Hepatocyte (in vitro differentiated cells): ENCODE measurements around the gene AS3MT. TPM values are rescaled to one million over a fixed set of nuclear protein-coding genes. Genes with fewer than 3 reads are reported as not detected.

ENCODE experiments used
- DNase-seq: peaks from one replicate; pipeline ENCODE4 v3.0.0-alpha.2; 2016; ENCODE audit warnings: low spot score
- H2AFZ ChIP-seq: fragments of 200-600 bp; sonication (generic); 2 replicates; pipeline ENCODE4 v1.6.0; 2016; ENCODE audit warnings: antibody characterized with exemption, mild to moderate bottlenecking
- H3K27ac ChIP-seq: fragments of 200-600 bp; sonication (generic); 2 replicates; pipeline ENCODE4 v1.5.1; 2016; ENCODE audit warnings: mild to moderate bottlenecking
- H3K27me3 ChIP-seq: fragments of 200-600 bp; sonication (generic); 2 replicates; pipeline ENCODE4 v1.6.1; 2016
- H3K36me3 ChIP-seq: fragments of 200-600 bp; sonication (generic); replicated peaks from 2 replicates; pipeline ENCODE4 v1.5.1; 2016; ENCODE audit warnings: low read depth; ENCODE audit not compliant: insufficient read depth
- H3K4me1 ChIP-seq: fragments of 200-600 bp; sonication (generic); 2 replicates; pipeline ENCODE4 v1.5.1; 2016; ENCODE audit warnings: mild to moderate bottlenecking, moderate library complexity; ENCODE audit not compliant: insufficient read depth
- H3K4me2 ChIP-seq: fragments of 200-600 bp; sonication (generic); 2 replicates; pipeline ENCODE4 v1.6.0; 2016
- H3K4me3 ChIP-seq: fragments of 200-600 bp; sonication (generic); 2 replicates; pipeline ENCODE4 v1.5.1; 2016; ENCODE audit warnings: mild to moderate bottlenecking
- H3K79me2 ChIP-seq: fragments of 200-600 bp; sonication (generic); 2 replicates; pipeline ENCODE4 v1.6.0; 2017; ENCODE audit warnings: mild to moderate bottlenecking
- H3K9me2 ChIP-seq: fragments of 200-600 bp; sonication (generic); replicated peaks from 2 replicates; pipeline ENCODE4 v1.6.0; 2017; ENCODE audit warnings: mild to moderate bottlenecking; ENCODE audit not compliant: insufficient read depth
- H3K9me3 ChIP-seq: fragments of 200-600 bp; sonication (generic); 2 replicates; pipeline ENCODE4 v1.5.1; 2016; ENCODE audit warnings: low read depth, mild to moderate bottlenecking
- H4K20me1 ChIP-seq: fragments of 200-600 bp; sonication (generic); 2 replicates; pipeline ENCODE4 v1.6.0; 2016; ENCODE audit warnings: mild to moderate bottlenecking; ENCODE audit not compliant: insufficient read depth, poor library complexity, severe bottlenecking
- CTCF ChIP-seq: fragments of 200-600 bp; sonication (generic); IDR thresholded peaks from 2 replicates; pipeline ENCODE4 v1.5.1; 2016; ENCODE audit warnings: antibody characterized with exemption, mild to moderate bottlenecking; ENCODE audit not compliant: poor library complexity
- EZH2 ChIP-seq: fragments of 200-600 bp; sonication (generic); IDR thresholded peaks from 2 replicates; pipeline ENCODE4 v1.6.1; 2016; ENCODE audit warnings: antibody characterized with exemption, mild to moderate bottlenecking, borderline replicate concordance
- EZH2phosphoT487 ChIP-seq: fragments of 200-600 bp; sonication (generic); IDR thresholded peaks from one replicate; pipeline ENCODE4 v1.6.1; 2018; ENCODE audit warnings: antibody characterized with exemption, mild to moderate bottlenecking, low read depth, moderate library complexity; ENCODE audit not compliant: unreplicated experiment, severe bottlenecking
- whole genome bisulfite sequencing: methylation state at CpG from one replicate; pipeline ENCODE4 v1.1.6; 2016; ENCODE audit warnings: low lambda C conversion rate; ENCODE audit errors: missing lambda C conversion rate; 5-methylcytosine and 5-hydroxymethylcytosine counted together
- polyA plus RNA-seq: library from polyadenylated mRNA; unstranded; fragments of >200 nt; fragmentation: Nextera tagmentation; extraction: Ambion mirVana; gene quantifications from 2 replicates; pipeline ENCODE4 v1.2.1, GENCODE V29; 2016
- total RNA-seq: library from RNA; depleted of rRNA; stranded (reverse); fragments of >200 nt; gene quantifications from 2 replicates; pipeline ENCODE4 v1.2.3, GENCODE V29; 2014

Gene AS3MT
- total and polyA plus RNA-seq, 2 experiments from 2014 or later, result 3.8 to 9.0 TPM

- no peak overlapping the region for H2AFZ ChIP-seq
- no peaks in the 10 kb centered on the region for H3K9me3 ChIP-seq
- TF ChIP-seq EZH2phosphoT487 (no peak), EZH2 (no peak), CTCF (no peak)
- H3K9me2 ChIP-seq, result no peaks in the 10 kb centered on the region
- H3K4me3 ChIP-seq, result no peak overlapping the region
- H4K20me1 ChIP-seq, result no peaks in the 10 kb centered on the region
- H3K4me2 ChIP-seq, result no peak overlapping the region
- H3K4me1 ChIP-seq, result no peaks in the 10 kb centered on the region
- no peak overlapping the region for H3K27ac ChIP-seq
- no peaks in the 10 kb centered on the region for H3K36me3 ChIP-seq
- H3K79me2 ChIP-seq, result no peaks in the 10 kb centered on the region
- no peak for DNase-seq
- H3K27me3 ChIP-seq, result no peaks in the 10 kb centered on the region
- 92% methylated on average over 4 of the region's 4 CpGs for WGBS
These were observed 36.3 kb upstream of the AS3MT start for GRCh38 chr10:102832987-102833386.

- DNase-seq, result no peak
- WGBS, result 52% methylated on average over 9 of the region's 9 CpGs
These were observed 35.1 kb upstream of the AS3MT start for GRCh38 chr10:102834143-102834542.

GRCh38 chr10:102835007-102835482 is 34.2 kb upstream of the AS3MT start:
- peak; percentile 88 for DNase-seq
- Histone ChIP-seq H3K36me3 (no peaks in the 10 kb centered on the region), H3K9me2 (no peaks in the 10 kb centered on the region), H3K27ac (no peak overlapping the region), H4K20me1 (no peaks in the 10 kb centered on the region), H3K4me2 (no peak overlapping the region), H3K79me2 (no peaks in the 10 kb centered on the region), H3K9me3 (no peaks in the 10 kb centered on the region), H3K4me1 (no peaks in the 10 kb centered on the region), H3K4me3 (no peak overlapping the region), H2AFZ (no peak overlapping the region), H3K27me3 (no peaks in the 10 kb centered on the region)
- WGBS, result 66% methylated on average over 11 of the region's 11 CpGs
- TF ChIP-seq EZH2 (no peak), CTCF (peak; percentile 80), EZH2phosphoT487 (no peak)

More at GRCh38 chr10:102834143-102834542, 35.1 kb upstream of the AS3MT start:
- Histone ChIP-seq H3K4me3 (no peak overlapping the region), H3K4me1 (no peaks in the 10 kb centered on the region), H3K4me2 (no peak overlapping the region), H4K20me1 (no peaks in the 10 kb centered on the region), H3K27ac (no peak overlapping the region), H3K36me3 (no peaks in the 10 kb centered on the region), H3K9me2 (no peaks in the 10 kb centered on the region), H3K9me3 (no peaks in the 10 kb centered on the region), H3K79me2 (no peaks in the 10 kb centered on the region), H2AFZ (no peak overlapping the region), H3K27me3 (no peaks in the 10 kb centered on the region)
- no peak for TF ChIP-seq EZH2
- no peak for TF ChIP-seq CTCF
- TF ChIP-seq EZH2phosphoT487, result no peak
